GM10266 (cell line): Measurements from ENCODE around the gene ANKRD10.

Source experiments
- DNase-seq: peaks from one replicate; pipeline ENCODE4 v3.0.0; 2012; ENCODE audit errors: extremely low spot score
- TF ChIP-seq, protein P1 (sequence below): IDR thresholded peaks from 2 replicates; pipeline ENCODE4 v1.5.1; 2012; ENCODE audit warnings: mild to moderate bottlenecking, low read depth; ENCODE audit not compliant: control insufficient read depth, insufficient read depth; ENCODE audit errors: missing control alignments

ANKRD10 gene

DNA sequence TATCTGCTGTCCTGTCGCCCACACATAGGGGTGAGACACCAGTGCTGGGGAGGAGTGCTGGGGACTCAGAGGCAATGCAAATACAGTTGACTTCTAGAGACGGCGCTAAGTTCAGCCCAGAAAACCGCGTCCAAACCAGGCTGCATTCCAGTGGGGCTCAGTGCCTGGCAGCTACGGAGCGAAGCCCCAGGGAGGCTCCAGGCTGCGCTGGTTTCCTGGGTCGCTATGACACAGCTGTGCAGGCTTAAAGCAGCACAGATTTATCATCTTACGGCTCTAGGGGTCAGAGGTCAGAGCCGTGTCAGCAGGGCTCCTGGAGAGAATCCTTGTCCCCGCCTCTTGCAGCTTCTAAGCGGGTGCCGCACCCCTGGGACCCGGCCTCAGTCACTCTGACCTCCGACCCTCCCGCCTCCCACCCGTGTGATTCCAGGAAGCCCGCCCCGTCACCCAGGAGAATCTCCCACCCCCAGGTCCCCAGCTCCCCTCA, 61.6 kb downstream of the ANKRD10 start:
- TF ChIP-seq, protein P1, sequence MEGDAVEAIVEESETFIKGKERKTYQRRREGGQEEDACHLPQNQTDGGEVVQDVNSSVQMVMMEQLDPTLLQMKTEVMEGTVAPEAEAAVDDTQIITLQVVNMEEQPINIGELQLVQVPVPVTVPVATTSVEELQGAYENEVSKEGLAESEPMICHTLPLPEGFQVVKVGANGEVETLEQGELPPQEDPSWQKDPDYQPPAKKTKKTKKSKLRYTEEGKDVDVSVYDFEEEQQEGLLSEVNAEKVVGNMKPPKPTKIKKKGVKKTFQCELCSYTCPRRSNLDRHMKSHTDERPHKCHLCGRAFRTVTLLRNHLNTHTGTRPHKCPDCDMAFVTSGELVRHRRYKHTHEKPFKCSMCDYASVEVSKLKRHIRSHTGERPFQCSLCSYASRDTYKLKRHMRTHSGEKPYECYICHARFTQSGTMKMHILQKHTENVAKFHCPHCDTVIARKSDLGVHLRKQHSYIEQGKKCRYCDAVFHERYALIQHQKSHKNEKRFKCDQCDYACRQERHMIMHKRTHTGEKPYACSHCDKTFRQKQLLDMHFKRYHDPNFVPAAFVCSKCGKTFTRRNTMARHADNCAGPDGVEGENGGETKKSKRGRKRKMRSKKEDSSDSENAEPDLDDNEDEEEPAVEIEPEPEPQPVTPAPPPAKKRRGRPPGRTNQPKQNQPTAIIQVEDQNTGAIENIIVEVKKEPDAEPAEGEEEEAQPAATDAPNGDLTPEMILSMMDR, result no peak
- no peak for DNase-seq

DNA sequence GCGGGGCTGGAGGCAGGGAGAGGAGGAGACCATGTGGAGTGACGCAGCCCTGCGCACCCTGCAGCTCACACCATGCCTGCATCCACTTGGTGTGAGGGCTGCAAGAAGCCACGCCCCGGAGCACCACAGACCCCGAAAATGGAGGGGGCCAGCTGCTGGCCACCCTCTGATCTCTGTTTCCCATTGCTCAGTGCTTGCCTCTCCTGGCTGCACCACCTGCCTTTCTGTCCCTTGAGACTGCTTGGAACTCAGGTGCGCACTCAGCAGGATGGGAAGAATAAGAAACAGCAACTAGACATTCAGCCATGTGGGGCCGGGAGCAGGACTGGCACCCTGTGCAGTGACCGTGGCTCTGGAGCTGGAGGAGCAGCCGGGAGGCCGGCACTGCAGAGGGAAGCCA, 64.0 kb downstream of the ANKRD10 start:
- TF ChIP-seq, protein P1, result no peak
- no peak for DNase-seq

DNA sequence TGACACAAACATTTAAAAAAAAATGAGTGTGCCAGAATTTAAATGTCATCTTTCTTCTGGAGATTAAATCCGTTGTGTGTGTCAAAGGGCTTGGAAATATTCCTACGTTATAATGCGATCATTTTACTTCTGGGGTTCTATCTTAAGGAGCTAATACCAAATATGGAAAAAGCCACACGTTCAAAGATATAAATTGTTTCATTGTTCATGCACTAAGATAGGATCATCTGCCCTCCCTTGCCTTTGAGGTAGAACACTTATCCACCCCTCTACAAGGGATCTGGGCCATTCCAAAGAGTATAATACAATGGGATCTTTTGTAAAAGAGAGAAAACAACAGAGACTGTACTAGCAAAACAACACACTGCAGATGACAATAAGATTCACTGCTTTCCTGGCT, 64.9 kb downstream of the ANKRD10 start:
- DNase-seq, result no peak
- TF ChIP-seq, protein P1, result no peak

DNA sequence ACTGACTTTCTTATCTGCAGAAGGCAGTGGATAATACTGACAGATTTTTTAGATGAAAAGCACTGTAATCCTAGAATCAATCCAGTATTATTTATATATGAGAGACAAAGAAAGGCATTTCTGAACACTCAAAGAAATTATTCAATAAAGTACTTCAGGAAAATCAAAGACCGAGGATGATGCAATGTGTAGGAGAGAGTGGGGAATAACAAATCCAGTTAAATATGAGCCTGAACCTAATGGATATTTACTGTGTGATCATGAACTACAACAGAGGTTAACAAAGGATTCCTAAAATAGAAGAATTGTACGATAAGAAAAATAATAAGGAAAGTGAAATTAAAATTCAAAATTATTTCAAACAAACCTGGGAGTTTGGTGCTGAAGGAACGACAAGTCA, 69.3 kb downstream of the ANKRD10 start:
- TF ChIP-seq, protein P1, result no peak

DNA sequence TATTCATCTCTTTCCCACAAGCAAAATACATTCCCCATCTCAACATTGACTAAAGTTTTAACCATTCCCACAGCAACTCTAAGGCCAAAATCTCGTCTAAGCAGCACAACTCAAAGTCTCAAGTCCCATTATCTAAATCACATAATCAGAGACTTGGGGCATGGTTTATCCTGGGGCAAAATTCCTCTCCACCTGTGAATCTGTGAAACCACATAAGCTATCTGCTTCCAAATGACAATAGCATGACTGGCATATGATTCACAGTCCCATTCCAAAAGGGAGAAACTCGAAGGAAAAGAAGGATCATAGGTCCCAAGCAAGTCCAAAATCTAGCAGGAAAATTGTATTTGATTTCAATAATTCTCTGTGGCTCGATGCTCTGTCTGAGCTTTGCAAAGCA, 73.0 kb downstream of the ANKRD10 start:
- no peak for DNase-seq
- TF ChIP-seq, protein P1, result no peak

More for the DNA sequence above, 69.3 kb downstream of the ANKRD10 start:
- DNase-seq, result no peak

DNA sequence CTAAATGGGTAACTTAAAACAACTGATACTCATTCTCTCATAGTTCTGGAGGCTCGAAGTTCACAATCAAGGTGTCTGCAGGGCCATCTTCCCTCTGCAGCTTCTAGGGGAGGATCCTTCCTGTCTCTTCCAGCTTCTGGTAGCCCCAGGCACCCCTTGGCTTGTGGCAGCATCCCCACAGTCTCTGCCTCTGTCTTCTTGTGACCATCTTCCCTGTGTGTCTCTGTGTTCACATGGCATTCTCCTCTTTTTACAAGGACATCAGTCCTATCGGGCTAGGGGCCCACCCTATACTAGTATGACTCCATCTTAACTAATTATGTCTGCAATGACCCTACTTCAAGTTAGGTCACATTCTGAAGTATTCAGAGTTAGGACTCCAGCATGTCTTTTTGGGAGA, 73.5 kb downstream of the ANKRD10 start:
- TF ChIP-seq, protein P1, result no peak
- DNase-seq, result no peak

DNA sequence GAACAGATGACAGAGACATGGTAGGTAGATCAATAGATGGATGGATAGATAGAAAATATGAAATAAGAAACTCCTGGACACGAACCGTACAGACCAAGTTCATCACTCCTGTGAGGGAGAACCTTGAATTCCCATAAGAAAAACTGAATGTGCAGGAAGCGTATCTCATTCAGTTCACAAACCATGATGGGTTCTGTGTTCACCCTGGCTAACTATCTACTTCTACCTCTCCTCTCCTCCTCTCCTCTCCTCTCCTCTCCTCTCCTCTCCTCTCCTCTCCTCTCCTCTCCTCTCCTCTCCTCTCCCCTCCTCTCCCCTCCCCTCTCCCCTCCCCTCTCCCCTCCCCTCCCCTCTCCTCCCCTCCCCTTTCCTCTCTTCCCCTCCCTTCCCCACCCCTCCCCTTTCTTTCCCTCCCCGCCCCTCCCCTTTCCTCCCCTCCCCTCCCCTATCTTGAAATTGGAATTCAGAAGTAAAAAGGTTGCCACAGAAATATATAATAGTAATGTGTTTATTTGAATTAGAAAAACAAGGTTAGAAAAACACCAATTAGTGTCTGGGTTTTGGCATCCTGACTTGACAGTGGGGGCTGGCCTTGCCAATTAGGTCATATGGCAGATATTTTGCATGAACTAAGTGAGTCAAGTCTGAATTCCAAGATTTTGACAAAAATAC, 75.9 kb downstream of the ANKRD10 start:
- TF ChIP-seq, protein P1, result no peak
- DNase-seq, result no peak
